ENCODE data around the gene ARL14EP.

DNA sequence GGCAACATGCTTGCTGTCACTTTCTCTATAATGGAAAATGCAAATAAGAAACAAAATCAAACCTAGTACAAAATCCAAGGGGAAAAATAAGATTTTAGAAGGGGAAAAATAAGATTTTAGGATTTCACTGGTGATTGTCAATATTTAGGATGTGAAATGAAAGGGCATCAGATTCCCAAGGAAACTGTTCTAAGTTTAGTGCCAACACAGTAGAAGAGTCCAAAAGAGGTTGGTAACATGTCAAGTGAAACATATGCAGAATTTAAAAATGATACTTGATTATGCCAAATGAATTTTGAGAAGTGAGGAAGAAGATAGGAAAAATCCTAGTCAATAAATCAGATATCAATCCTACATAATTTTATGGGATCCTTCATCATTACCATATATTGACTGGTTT is 45.7 kb upstream of the ARL14EP start:
- TF ChIP-seq RARB (CRISPR knock-in tag; IDR thresholded peaks at IDR 0.05), result no peak
- no peak for TF ChIP-seq PPARA (CRISPR knock-in tag; IDR thresholded peaks at IDR 0.05; ENCODE audit: borderline replicate concordance)
- no peak for TF ChIP-seq ZNF565 (CRISPR knock-in tag; conservative IDR thresholded peaks at IDR 0.05; ENCODE audit: low read depth)
- TF ChIP-seq ZFP30 (CRISPR knock-in tag; IDR thresholded peaks at IDR 0.05), result no peak
- no peak for TF ChIP-seq BACH2 (CRISPR knock-in tag; IDR thresholded peaks at IDR 0.05; ENCODE audit: borderline replicate concordance)
- TF ChIP-seq, protein P1, sequence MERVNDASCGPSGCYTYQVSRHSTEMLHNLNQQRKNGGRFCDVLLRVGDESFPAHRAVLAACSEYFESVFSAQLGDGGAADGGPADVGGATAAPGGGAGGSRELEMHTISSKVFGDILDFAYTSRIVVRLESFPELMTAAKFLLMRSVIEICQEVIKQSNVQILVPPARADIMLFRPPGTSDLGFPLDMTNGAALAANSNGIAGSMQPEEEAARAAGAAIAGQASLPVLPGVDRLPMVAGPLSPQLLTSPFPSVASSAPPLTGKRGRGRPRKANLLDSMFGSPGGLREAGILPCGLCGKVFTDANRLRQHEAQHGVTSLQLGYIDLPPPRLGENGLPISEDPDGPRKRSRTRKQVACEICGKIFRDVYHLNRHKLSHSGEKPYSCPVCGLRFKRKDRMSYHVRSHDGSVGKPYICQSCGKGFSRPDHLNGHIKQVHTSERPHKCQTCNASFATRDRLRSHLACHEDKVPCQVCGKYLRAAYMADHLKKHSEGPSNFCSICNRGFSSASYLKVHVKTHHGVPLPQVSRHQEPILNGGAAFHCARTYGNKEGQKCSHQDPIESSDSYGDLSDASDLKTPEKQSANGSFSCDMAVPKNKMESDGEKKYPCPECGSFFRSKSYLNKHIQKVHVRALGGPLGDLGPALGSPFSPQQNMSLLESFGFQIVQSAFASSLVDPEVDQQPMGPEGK (CRISPR knock-in tag; IDR thresholded peaks at IDR 0.05; ENCODE audit: borderline replicate concordance), result no peak
- TF ChIP-seq ZNF70 (CRISPR knock-in tag; IDR thresholded peaks at IDR 0.05), result no peak
- no peak for TF ChIP-seq ESRRG (CRISPR knock-in tag; IDR thresholded peaks at IDR 0.05)
- TF ChIP-seq ARNTL (CRISPR knock-in tag; IDR thresholded peaks at IDR 0.05; ENCODE audit: borderline replicate concordance, low read depth), result no peak
- TF ChIP-seq ZFP3 (CRISPR knock-in tag; IDR thresholded peaks at IDR 0.05), result no peak
- TF ChIP-seq, protein P2, sequence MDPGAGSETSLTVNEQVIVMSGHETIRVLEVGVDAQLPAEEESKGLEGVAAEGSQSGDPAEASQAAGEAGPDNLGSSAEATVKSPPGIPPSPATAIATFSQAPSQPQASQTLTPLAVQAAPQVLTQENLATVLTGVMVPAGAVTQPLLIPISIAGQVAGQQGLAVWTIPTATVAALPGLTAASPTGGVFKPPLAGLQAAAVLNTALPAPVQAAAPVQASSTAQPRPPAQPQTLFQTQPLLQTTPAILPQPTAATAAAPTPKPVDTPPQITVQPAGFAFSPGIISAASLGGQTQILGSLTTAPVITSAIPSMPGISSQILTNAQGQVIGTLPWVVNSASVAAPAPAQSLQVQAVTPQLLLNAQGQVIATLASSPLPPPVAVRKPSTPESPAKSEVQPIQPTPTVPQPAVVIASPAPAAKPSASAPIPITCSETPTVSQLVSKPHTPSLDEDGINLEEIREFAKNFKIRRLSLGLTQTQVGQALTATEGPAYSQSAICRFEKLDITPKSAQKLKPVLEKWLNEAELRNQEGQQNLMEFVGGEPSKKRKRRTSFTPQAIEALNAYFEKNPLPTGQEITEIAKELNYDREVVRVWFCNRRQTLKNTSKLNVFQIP (CRISPR knock-in tag; IDR thresholded peaks at IDR 0.05; ENCODE audit: borderline replicate concordance, low read depth), result no peak
- no peak for TF ChIP-seq ISL1 (CRISPR knock-in tag; IDR thresholded peaks at IDR 0.05)
- TF ChIP-seq TCF4 (CRISPR knock-in tag; IDR thresholded peaks at IDR 0.05; ENCODE audit: borderline replicate concordance), result no peak
- TF ChIP-seq, protein P3, sequence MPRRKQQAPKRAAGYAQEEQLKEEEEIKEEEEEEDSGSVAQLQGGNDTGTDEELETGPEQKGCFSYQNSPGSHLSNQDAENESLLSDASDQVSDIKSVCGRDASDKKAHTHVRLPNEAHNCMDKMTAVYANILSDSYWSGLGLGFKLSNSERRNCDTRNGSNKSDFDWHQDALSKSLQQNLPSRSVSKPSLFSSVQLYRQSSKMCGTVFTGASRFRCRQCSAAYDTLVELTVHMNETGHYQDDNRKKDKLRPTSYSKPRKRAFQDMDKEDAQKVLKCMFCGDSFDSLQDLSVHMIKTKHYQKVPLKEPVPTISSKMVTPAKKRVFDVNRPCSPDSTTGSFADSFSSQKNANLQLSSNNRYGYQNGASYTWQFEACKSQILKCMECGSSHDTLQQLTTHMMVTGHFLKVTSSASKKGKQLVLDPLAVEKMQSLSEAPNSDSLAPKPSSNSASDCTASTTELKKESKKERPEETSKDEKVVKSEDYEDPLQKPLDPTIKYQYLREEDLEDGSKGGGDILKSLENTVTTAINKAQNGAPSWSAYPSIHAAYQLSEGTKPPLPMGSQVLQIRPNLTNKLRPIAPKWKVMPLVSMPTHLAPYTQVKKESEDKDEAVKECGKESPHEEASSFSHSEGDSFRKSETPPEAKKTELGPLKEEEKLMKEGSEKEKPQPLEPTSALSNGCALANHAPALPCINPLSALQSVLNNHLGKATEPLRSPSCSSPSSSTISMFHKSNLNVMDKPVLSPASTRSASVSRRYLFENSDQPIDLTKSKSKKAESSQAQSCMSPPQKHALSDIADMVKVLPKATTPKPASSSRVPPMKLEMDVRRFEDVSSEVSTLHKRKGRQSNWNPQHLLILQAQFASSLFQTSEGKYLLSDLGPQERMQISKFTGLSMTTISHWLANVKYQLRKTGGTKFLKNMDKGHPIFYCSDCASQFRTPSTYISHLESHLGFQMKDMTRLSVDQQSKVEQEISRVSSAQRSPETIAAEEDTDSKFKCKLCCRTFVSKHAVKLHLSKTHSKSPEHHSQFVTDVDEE (CRISPR knock-in tag; IDR thresholded peaks at IDR 0.05), result no peak
